Astrocyte (in vitro differentiated cells and primary cell): ENCODE measurements around the gene MPRIP.

Experiments used
- EZH2 ChIP-seq: IDR thresholded peaks from 2 replicates; pipeline ENCODE4 v1.6.1; 2012; ENCODE audit warnings: mild to moderate bottlenecking, low read length, inconsistent platforms; ENCODE audit not compliant: insufficient read depth
- TF ChIP-seq, protein P1 (sequence below): IDR thresholded peaks from 2 replicates; pipeline ENCODE4 v1.5.1; 2011; ENCODE audit warnings: low read depth, mild to moderate bottlenecking, inconsistent platforms, low read length, moderate library complexity; ENCODE audit not compliant: insufficient read depth

DNA sequence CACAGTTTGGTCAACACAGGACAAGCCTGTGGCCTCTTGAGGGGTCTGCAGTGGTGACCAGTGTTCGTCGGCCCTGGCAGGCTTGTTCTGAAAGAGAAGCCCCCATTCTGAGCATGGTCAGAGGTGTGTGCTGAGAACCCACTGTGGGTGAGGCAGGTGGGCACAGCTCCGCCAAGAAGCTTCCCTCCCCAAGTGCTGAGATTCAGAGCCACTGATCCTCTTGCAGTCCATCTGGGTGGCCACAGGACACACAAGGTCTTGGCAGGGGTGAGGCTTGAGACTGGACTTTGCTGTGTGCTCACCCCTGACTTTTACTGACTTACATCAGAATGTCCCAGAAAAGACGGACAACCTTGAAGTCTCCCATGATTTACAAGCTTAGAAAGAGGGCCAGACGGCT lies 18.7 kb downstream of the MPRIP start:
- TF ChIP-seq, protein P1, sequence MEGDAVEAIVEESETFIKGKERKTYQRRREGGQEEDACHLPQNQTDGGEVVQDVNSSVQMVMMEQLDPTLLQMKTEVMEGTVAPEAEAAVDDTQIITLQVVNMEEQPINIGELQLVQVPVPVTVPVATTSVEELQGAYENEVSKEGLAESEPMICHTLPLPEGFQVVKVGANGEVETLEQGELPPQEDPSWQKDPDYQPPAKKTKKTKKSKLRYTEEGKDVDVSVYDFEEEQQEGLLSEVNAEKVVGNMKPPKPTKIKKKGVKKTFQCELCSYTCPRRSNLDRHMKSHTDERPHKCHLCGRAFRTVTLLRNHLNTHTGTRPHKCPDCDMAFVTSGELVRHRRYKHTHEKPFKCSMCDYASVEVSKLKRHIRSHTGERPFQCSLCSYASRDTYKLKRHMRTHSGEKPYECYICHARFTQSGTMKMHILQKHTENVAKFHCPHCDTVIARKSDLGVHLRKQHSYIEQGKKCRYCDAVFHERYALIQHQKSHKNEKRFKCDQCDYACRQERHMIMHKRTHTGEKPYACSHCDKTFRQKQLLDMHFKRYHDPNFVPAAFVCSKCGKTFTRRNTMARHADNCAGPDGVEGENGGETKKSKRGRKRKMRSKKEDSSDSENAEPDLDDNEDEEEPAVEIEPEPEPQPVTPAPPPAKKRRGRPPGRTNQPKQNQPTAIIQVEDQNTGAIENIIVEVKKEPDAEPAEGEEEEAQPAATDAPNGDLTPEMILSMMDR, result no peak
- TF ChIP-seq EZH2, result no peak
